Activated CD8-positive, alpha-beta T cell treated with anti-CD3 and anti-CD28 coated beads for 36 hours (primary cell): ENCODE data around the gene ACADVL. TPM values are rescaled to one million over a fixed set of nuclear protein-coding genes. Genes with fewer than 3 reads are reported as not detected.
"Not testable (repeated sequence)": the region's sequence is repeated elsewhere in the genome, so short reads cannot be mapped to it uniquely, and the experiment has no call there.

Experiments used
- ATAC-seq: fragments of 200-7000 bp; cut with Tn5 transposase; one replicate; pipeline ENCODE4 v1.10.0; 2021; ENCODE audit warnings: mild to moderate bottlenecking, moderate library complexity
- CTCF ChIA-PET: fragments of 350-600 bp; sonication (Branson Sonifier 250); formaldehyde crosslinking; loops from one replicate; lab custom pipeline; 2021; ENCODE audit warnings: antibody characterized with exemption; lab: Charles Lee
- POLR2A ChIA-PET: fragments of 350-600 bp; sonication (Branson Sonifier 250); formaldehyde crosslinking; loops from one replicate; lab custom pipeline; 2021; ENCODE audit warnings: antibody characterized with exemption; lab: Charles Lee
- DNase-seq: peaks from one replicate; pipeline ENCODE4 v3.0.0-alpha.2; 2020
- H3K27ac Mint-ChIP-seq: one replicate; pipeline ENCODE4 v1.8.0; 2021; ENCODE audit warnings: mild to moderate bottlenecking, mixed read lengths
- H3K27me3 Mint-ChIP-seq: one replicate; pipeline ENCODE4 v1.8.0; 2021; ENCODE audit warnings: mixed read lengths
- H3K36me3 Mint-ChIP-seq: one replicate; pipeline ENCODE4 v1.8.0; 2021; ENCODE audit warnings: low read depth, mixed read lengths
- H3K4me1 Mint-ChIP-seq: one replicate; pipeline ENCODE4 v1.8.0; 2021; ENCODE audit warnings: low read depth, mixed read lengths
- H3K4me3 Mint-ChIP-seq: one replicate; pipeline ENCODE4 v1.8.0; 2021; ENCODE audit warnings: mild to moderate bottlenecking, moderate library complexity, mixed read lengths
- H3K9me3 Mint-ChIP-seq: one replicate; pipeline ENCODE4 v1.8.0; 2021; ENCODE audit warnings: mixed read lengths
- CTCF ChIP-seq: fragments of 200-600 bp; IDR thresholded peaks from one replicate; pipeline ENCODE4 v1.8.0; 2022; ENCODE audit warnings: antibody characterized with exemption, mild to moderate bottlenecking
- intact Hi-C: fragments of 100-400 bp; cut with micrococcal nuclease; formaldehyde crosslinking; loops from one replicate; pipeline ENCODE4 v1.10.0; 2022
- total RNA-seq, 2 experiments: library from RNA; stranded (reverse); gene quantifications; one replicate each; pipeline ENCODE4 v1.2.3, GENCODE V29; 2021

ACADVL gene
- 100 to 1,000 TPM; 288 to 291 TPM for total RNA-seq

- peaks cover 55% of the 10 kb centered on the region for H3K4me1 Mint-ChIP-seq
- peak within 1 kb of the TSS; percentile 94 for H3K4me3 Mint-ChIP-seq
- no peaks in the 10 kb centered on the region for H3K9me3 Mint-ChIP-seq
- ChIA-PET CTCF (interaction anchor here (0.7 to 3.6 kb wide), 14 partner anchors 10 to 175 kb away, joined by 3 to 41 read pairs (median 4); partner anchors contain the start of genes DVL2, GABARAP and PHF23), POLR2A (interaction anchor here (0.7 to 13.2 kb wide), 15 partner anchors 15 to 356 kb away, joined by 3 to 261 read pairs (median 4); partner anchors contain the start of genes ACAP1, CTDNEP1, DVL2 and ELP5)
- peaks cover 28% of the 10 kb centered on the region for H3K36me3 Mint-ChIP-seq
- DNase-seq, result peak; percentile 96
- intact Hi-C loops, result no loop called here
- ATAC-seq, result peak; percentile 74
- TF ChIP-seq CTCF, result no peak
- H3K27ac Mint-ChIP-seq, result peak within 1 kb of the TSS; percentile 94
- no peaks in the 10 kb centered on the region for H3K27me3 Mint-ChIP-seq
Observed at GRCh38 chr17:7219812-7220592, at the start of gene ACADVL, which contains the start of gene DLG4. Gene ACADVL (plus strand): TSS chr17:7219938. CDS start chr17:7219985, 47 bp downstream. Gene DLG4 (minus strand): TSS chr17:7219836.

- POLR2A ChIA-PET, DNase-seq, H3K4me1 Mint-ChIP-seq, H3K27ac Mint-ChIP-seq, H3K4me3 Mint-ChIP-seq, H3K36me3 Mint-ChIP-seq, H3K27me3 Mint-ChIP-seq, ATAC-seq, H3K9me3 Mint-ChIP-seq, intact Hi-C loops: not testable (repeated sequence)
- CTCF ChIA-PET, result interaction anchor here (1.0 to 1.9 kb wide), 2 partner anchors 36 to 120 kb away, joined by 3 to 7 read pairs; no protein-coding TSS in a partner anchor
Observed at GRCh38 chr17:7172522-7173191, 47.1 kb upstream of the ACADVL start.

- no peaks in the 10 kb centered on the region for H3K36me3 Mint-ChIP-seq
- CTCF ChIA-PET, result interaction anchor here (0.6 to 1.9 kb wide), 4 partner anchors 9 to 187 kb away, joined by 3 to 7 read pairs (median 4); no protein-coding TSS in a partner anchor
- ATAC-seq (peak; percentile 74), DNase-seq (peak; percentile 78)
- intact Hi-C loops, result no loop called here
- no peak overlapping the region for H3K4me3 Mint-ChIP-seq
- no peak overlapping the region for H3K27ac Mint-ChIP-seq
- POLR2A ChIA-PET, result interaction anchor here (0.9 kb wide), 1 partner anchor 9 kb away, joined by 3 read pairs; no protein-coding TSS in a partner anchor
- H3K9me3 Mint-ChIP-seq, result no peaks in the 10 kb centered on the region
- peaks cover 12% of the 10 kb centered on the region for H3K27me3 Mint-ChIP-seq
- peak; percentile 24 for TF ChIP-seq CTCF
- peaks cover 12% of the 10 kb centered on the region for H3K4me1 Mint-ChIP-seq
Observed at GRCh38 chr17:7173687-7174602, 45.8 kb upstream of the ACADVL start.

- ATAC-seq (no peak), DNase-seq (no peak)
- Mint-ChIP-seq H3K36me3 (no peaks in the 10 kb centered on the region), H3K4me3 (no peak overlapping the region), H3K4me1 (peaks cover 12% of the 10 kb centered on the region), H3K9me3 (no peaks in the 10 kb centered on the region), H3K27me3 (peaks cover 12% of the 10 kb centered on the region), H3K27ac (no peak overlapping the region)
- intact Hi-C loops, result no loop called here
- ChIA-PET CTCF (interaction anchor here (1.1 to 1.9 kb wide), 2 partner anchors 9 to 38 kb away, joined by 3 to 7 read pairs; no protein-coding TSS in a partner anchor), POLR2A (no interaction called here)
- TF ChIP-seq CTCF, result no peak
Observed at GRCh38 chr17:7174603-7175326, 45.0 kb upstream of the ACADVL start.
